Lower lobe of right lung (tissue), 2 donors: ENCODE measurements around the gene ZYG11A. TPM values are rescaled to one million over a fixed set of nuclear protein-coding genes. Genes with fewer than 3 reads are reported as not detected.

ENCODE experiments used
- ATAC-seq, 2 donors: fragments of 200-7000 bp; cut with Tn5 transposase; one replicate each; pipeline ENCODE4 v1.9.1; 2020 to 2022; ENCODE audit warnings: mild to moderate bottlenecking in 2 of 2, moderate library complexity in 2 of 2
- DNase-seq: peaks from one replicate; pipeline ENCODE4 v3.0.0-alpha.2; 2020
- H3K27ac ChIP-seq: fragments of 200-600 bp; one replicate; pipeline ENCODE4 v1.8.0; 2022
- H3K27me3 ChIP-seq: fragments of 200-600 bp; one replicate; pipeline ENCODE4 v1.8.0; 2022; ENCODE audit warnings: low read depth
- H3K36me3 ChIP-seq: fragments of 200-600 bp; one replicate; pipeline ENCODE4 v1.8.0; 2022; ENCODE audit warnings: mild to moderate bottlenecking
- H3K4me1 ChIP-seq: fragments of 200-600 bp; one replicate; pipeline ENCODE4 v1.8.0; 2022
- H3K4me3 ChIP-seq: fragments of 200-600 bp; one replicate; pipeline ENCODE4 v1.8.0; 2022; ENCODE audit warnings: mild to moderate bottlenecking
- H3K9me3 ChIP-seq: fragments of 200-600 bp; one replicate; pipeline ENCODE4 v1.8.0; 2022
- intact Hi-C: fragments of 100-400 bp; cut with DNase I; formaldehyde crosslinking; loops from one replicate; pipeline ENCODE4 v1.11.0; 2022
- total RNA-seq: library from RNA; stranded (reverse); fragmentation: NEBNext Ultra II Directional; extraction: Animal tissue kit (Norgen Biotek cat#: 25700); gene quantifications from one replicate; pipeline ENCODE4 v1.2.1, GENCODE V29; 2021
- TF ChIP-seq, protein P1 (sequence below): fragments of 200-600 bp; IDR thresholded peaks from one replicate; pipeline ENCODE4 v1.8.0; 2022; ENCODE audit warnings: antibody characterized with exemption, mild to moderate bottlenecking
- donor health status: DM: no; HTN: yes; CAD: no; lungs with severe emphysema.

ZYG11A gene
- total RNA-seq, 1 donor from 2014 or later = not detected

DNA sequence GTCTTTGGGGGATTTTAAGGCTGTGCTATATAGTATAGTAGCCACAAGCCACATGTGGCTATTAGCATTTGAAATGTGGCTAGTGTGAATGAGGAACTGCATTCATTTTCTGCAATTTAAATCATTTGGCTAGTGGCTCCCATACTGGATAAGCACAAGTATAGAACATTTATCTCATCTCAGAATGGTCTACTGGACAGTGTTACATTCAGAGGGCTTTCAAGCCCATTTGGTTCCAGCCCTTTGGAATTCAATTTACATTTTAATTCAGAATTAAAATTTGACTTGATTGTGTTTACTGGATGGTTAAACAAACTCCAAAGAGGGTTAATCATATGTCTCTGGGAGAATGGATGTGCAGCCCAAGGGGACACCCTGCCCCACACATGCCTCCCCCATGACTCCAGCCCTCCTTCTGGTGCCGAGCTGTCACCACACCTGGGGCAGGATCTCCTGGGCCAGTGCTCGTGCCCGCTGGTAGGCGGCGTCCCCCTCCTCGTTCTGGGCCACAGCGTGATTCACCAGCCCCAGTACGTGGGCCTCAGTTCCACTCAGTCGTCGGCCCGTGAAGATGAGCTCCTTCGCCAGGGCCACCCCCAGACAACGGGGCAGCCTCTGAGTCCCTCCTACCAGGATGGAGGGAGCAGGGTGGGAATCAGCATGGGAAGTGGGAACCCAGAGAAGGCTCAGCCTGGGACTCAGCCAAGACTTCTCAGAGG lies 61.8 kb downstream of the ZYG11A start:
- H3K9me3 ChIP-seq = no peaks in the 10 kb centered on the region

DNA sequence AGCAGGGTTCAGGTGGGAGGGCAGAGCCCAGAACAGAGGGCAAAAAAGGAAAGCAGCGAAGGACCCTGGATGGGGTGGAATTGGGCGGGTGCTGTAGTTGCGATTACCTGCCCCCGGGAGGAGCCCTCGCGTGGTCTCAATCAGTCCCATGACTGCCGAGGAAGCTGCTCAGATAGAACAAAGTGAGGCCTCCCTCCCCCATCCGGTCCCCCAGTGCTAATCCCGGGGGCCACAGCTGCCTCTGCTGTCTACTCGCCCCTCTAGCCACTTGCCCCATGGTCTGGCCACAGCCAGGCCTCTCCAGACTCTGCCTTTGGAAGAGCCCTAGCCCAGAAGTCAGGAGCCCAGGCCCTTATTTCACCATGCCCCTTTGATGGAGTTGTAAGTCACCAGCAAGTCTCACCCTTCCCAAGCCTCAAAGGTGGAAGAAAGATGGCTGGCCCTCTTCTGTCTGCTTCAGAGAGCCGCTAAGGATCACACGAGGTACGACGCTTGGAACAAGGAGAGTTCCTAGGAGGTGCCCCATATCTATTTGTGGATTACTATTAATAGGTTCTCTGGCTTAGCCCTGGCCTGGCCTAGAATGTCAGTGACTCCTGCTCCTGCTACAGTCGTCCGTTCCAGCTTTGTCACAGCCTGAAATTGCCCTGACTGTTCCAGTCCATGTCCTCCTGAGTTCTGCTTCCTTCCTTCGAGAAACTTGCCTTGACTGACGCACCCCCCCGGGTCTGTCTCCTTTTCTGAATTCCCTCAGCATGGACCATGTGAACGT lies 62.6 kb downstream of the ZYG11A start:
- DNase-seq (no peak), ATAC-seq (peak in 1 of 2 donors; percentile 46)
- TF ChIP-seq, protein P1, sequence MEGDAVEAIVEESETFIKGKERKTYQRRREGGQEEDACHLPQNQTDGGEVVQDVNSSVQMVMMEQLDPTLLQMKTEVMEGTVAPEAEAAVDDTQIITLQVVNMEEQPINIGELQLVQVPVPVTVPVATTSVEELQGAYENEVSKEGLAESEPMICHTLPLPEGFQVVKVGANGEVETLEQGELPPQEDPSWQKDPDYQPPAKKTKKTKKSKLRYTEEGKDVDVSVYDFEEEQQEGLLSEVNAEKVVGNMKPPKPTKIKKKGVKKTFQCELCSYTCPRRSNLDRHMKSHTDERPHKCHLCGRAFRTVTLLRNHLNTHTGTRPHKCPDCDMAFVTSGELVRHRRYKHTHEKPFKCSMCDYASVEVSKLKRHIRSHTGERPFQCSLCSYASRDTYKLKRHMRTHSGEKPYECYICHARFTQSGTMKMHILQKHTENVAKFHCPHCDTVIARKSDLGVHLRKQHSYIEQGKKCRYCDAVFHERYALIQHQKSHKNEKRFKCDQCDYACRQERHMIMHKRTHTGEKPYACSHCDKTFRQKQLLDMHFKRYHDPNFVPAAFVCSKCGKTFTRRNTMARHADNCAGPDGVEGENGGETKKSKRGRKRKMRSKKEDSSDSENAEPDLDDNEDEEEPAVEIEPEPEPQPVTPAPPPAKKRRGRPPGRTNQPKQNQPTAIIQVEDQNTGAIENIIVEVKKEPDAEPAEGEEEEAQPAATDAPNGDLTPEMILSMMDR = no peak
- Histone ChIP-seq H3K4me1 (no peaks in the 10 kb centered on the region), H3K9me3 (no peaks in the 10 kb centered on the region), H3K27me3 (no peaks in the 10 kb centered on the region), H3K36me3 (peaks cover 21% of the 10 kb centered on the region), H3K4me3 (no peak overlapping the region), H3K27ac (no peak overlapping the region)
- intact Hi-C loops = no loop called here

More for the DNA sequence above, 61.8 kb downstream of the ZYG11A start:
- intact Hi-C loops = no loop called here
- no peak for DNase-seq
- no peak overlapping the region for H3K4me3 ChIP-seq
- peaks cover 21% of the 10 kb centered on the region for H3K36me3 ChIP-seq
- H3K27ac ChIP-seq = no peak overlapping the region
- H3K27me3 ChIP-seq = no peaks in the 10 kb centered on the region
- TF ChIP-seq, protein P1 = no peak
- peak in 1 of 2 donors; percentile 19 for ATAC-seq
- H3K4me1 ChIP-seq = no peaks in the 10 kb centered on the region

DNA sequence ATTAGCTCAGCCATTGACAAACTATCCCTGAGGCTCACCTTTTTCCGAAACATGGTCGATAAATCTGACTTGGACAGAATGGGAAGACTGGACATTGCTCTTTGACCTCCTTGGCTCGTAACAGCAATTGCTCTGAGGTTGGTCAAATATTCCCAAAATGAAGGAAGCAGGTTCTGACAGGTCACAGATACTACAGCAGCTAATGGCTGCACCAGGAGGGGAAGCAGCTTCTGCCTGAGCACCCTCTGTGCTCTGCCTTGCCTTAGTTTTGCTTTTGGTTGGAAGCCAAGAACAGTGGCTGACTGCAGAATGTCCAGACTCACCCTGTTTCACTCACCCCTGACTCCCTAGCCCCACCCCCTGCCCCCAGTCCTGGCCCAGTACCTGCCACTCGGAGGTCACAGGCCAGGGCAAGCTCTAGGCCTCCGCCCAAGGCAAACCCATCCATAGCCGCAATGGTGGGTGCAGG lies 63.6 kb downstream of the ZYG11A start:
- H3K4me3 ChIP-seq = no peak overlapping the region
- ATAC-seq = no peak
- TF ChIP-seq, protein P1 = no peak
- H3K27ac ChIP-seq = no peak overlapping the region
- H3K27me3 ChIP-seq = no peaks in the 10 kb centered on the region
- no peaks in the 10 kb centered on the region for H3K9me3 ChIP-seq
- intact Hi-C loops = no loop called here
- DNase-seq = no peak
- no peaks in the 10 kb centered on the region for H3K4me1 ChIP-seq
- H3K36me3 ChIP-seq = peaks cover 19% of the 10 kb centered on the region

DNA sequence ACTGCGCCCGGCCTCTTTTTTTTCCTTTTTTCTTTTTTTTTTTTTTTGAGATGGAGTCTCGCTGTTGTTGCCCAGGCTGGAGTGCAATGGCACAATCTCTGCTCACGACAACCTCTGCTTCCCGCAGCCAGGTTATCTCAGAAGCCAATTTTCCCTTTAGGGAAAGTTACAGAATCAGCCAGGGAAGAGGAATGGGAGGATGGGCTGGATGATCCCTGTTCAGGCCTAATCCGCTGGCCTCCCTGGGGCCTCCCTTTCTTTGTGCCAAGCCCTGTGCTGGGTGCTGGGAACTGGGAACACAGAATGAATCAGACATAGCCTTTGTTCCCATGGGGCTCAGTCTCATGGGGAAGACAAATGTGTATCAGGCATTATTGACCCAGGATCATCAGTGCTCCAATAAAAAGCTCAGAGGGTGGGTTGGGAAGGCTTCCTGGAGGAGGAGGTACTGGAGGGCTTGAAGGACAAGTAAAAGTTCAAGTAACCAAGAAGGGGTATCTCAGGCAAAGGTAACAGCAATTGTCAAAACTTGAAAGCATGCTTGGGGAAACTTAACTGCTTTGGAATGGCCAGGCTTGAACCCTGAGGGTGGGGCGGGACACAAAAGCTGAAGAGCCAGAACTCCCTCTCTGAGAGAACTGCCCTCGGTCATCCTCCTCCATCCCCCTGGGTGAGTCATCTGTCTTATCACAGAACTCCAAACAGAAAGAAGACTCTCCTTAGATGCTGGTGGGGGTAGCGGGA lies 64.7 kb downstream of the ZYG11A start:
- intact Hi-C loops = no loop called here
- H3K27me3 ChIP-seq = no peaks in the 10 kb centered on the region
- peaks cover 26% of the 10 kb centered on the region for H3K36me3 ChIP-seq
- H3K9me3 ChIP-seq = no peaks in the 10 kb centered on the region
- ATAC-seq = no peak
- DNase-seq = no peak
- no peak overlapping the region for H3K27ac ChIP-seq
- H3K4me1 ChIP-seq = no peaks in the 10 kb centered on the region
- H3K4me3 ChIP-seq = no peak overlapping the region
- TF ChIP-seq, protein P1 = no peak

DNA sequence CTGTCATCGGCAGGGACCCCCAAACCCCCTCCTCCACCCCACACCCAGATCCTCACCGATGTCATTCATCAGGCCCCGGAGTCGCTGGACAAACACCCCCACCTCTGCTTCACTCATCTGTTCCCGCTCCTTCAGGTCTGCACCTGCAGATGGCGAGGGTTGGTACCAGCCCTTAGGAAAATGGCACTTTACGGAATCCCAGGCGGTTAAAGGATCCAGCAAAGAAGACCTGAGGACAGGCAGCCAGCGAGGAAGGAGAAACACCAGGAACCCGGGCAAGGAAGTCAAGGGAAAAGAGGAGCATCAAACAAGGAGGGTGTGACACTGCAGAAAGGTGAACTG lies 65.2 kb downstream of the ZYG11A start:
- H3K9me3 ChIP-seq = no peaks in the 10 kb centered on the region
- ATAC-seq (no peak), DNase-seq (no peak)
- H3K36me3 ChIP-seq = peaks cover 29% of the 10 kb centered on the region
- H3K4me1 ChIP-seq = no peaks in the 10 kb centered on the region
- H3K27me3 ChIP-seq = no peaks in the 10 kb centered on the region
- H3K27ac ChIP-seq = no peak overlapping the region
- intact Hi-C loops = no loop called here
- H3K4me3 ChIP-seq = no peak overlapping the region
- TF ChIP-seq, protein P1 = no peak
